Psoas muscle (tissue), 8 donors: ENCODE results near the gene RAP1A. TPM values are rescaled to one million over a fixed set of nuclear protein-coding genes. Genes with fewer than 3 reads are reported as not detected.
"Not testable (repeated sequence)": the region's sequence is repeated elsewhere in the genome, so short reads cannot be mapped to it uniquely, and the experiment has no call there.

ENCODE experiments used
- ATAC-seq, 4 donors: fragments of 200-7000 bp; cut with Tn5 transposase; one replicate each; pipeline ENCODE4 v1.9.1; 2020; ENCODE audit warnings: moderate library complexity in 3 of 4, mild to moderate bottlenecking in 2 of 4
- DNase-seq, 2 donors: peaks; one replicate each; pipeline ENCODE4 v3.0.0-alpha.2; 2020
- H3K27ac ChIP-seq: fragments of 200-600 bp; one replicate; pipeline ENCODE4 v1.8.0; 2022
- H3K27me3 ChIP-seq, 3 donors: fragments of 200-600 bp in 1 of 3; one replicate each; pipeline versions ENCODE4 v1.6.1 to v1.8.0; 2013 to 2022; ENCODE audit warnings: low read length in 2 of 3, mild to moderate bottlenecking in 2 of 3, moderate library complexity in 1 of 3; ENCODE audit not compliant: insufficient read depth in 3 of 3
- H3K36me3 ChIP-seq, 2 donors: fragments of 200-600 bp in 1 of 2; one replicate each; pipeline versions ENCODE4 v1.6.1 to v1.8.0; 2013 to 2022; ENCODE audit warnings: low read depth in 1 of 2, mild to moderate bottlenecking in 1 of 2, moderate library complexity in 1 of 2; ENCODE audit not compliant: insufficient read depth in 1 of 2
- H3K4me1 ChIP-seq: fragments of 200-600 bp; one replicate; pipeline ENCODE4 v1.8.0; 2022
- H3K4me3 ChIP-seq: fragments of 200-600 bp; one replicate; pipeline ENCODE4 v1.8.0; 2022; ENCODE audit warnings: mild to moderate bottlenecking
- H3K9me3 ChIP-seq: fragments of 200-600 bp; one replicate; pipeline ENCODE4 v1.8.0; 2022
- CTCF ChIP-seq: fragments of 200-600 bp; IDR thresholded peaks from one replicate; pipeline ENCODE4 v1.8.0; 2022; ENCODE audit warnings: antibody characterized with exemption
- WGBS, 3 donors: extraction: QIAGEN DNeasy Blood & Tissue Kit; methylation state at CpG; one replicate each; pipeline versions ENCODE4 v1.1.6 to v1.1.7; 2013; 5-methylcytosine and 5-hydroxymethylcytosine counted together
- intact Hi-C, 2 donors: fragments of 100-400 bp; cut with DNase I; formaldehyde crosslinking; loops; one replicate each; pipeline versions ENCODE4 v1.11.0 to v1.14.2; 2022
- polyA plus RNA-seq, 3 donors: library from polyadenylated mRNA; stranded (reverse); fragments of 200-250 nt; gene quantifications; one replicate each; pipeline ENCODE4 v1.2.3, GENCODE V29; 2013
- total RNA-seq, 4 donors: library from RNA; stranded (reverse); fragmentation: NEBNext Ultra II Directional in 2 of 4; extraction: Animal tissue kit (Norgen Biotek cat#: 25700) in 2 of 4; gene quantifications; one replicate each; pipeline versions ENCODE4 v1.2.1 to v1.2.4, GENCODE V29; 2021 to 2023
- donor health status: healthy with polysubstance abuse.
- donor health status: DM: no; HTN: no; CAD: no; lungs with moderate emphysema.
- donor health status: Bipolar disorder and iron deficiency.
- donor health status: healthy.
- donor health status: DM: yes; HTN: yes; CAD: no.
- donor health status: DM: no; HTN: no; CAD: no.
- donor health status: DM: no; HTN: no; CAD: no.
- donor health status: DM: yes; HTN: yes; CAD: no.

Gene RAP1A
- total and polyA plus RNA-seq, 7 donors = 63.6 to 235 (median 76.6) TPM

DNA sequence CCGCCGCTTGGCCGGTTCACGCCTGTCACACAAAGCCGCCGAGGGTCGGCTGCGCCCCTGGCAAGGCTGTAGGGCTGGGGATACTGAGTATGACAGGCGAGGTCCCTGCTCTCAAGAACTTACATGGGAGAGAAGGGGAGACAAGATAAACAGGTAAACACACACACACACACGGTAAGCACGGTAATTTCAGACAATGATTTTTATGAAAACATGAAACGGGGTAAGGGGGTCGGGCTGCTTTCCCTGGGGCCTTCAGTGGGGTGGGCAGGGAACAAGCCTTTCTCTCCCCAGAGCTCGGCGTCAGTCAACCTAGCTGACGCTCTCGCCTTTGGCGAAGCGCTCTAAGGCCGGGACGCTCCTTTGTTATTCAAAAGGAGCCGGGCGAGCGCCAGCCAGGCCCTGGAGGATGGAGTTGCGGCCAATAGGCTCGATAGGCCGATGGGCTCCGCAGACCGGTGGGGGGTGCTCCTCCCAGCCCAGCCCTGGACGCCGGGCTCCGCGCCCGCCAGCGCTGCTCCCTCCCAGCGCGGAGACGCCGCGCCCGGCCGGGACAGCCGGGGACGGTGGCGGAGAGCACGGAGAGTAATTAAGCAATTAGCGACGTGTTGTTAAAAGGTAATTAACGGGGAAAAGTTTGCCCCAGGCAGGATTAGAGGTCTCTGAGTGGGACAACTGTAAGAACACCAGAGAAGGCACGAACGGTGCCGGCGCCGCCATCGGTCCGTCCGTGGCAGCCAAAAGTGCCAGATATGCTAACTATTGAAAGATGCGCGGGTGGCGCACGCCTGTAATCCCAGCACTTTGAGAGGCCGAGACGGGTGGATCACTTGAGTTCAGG lies 120.6 kb downstream of the RAP1A start:
- peak overlapping the region; percentile 92 for H3K4me3 ChIP-seq
- TF ChIP-seq CTCF = no peak
- peaks cover 0 to 2% of the 10 kb centered on the region in 2 donors for H3K36me3 ChIP-seq
- WGBS, 3 donors = 0 to 3% (median 2%) methylated on average over 61 to 63 of the region's 63 CpGs
- H3K4me1 ChIP-seq = peaks cover 29% of the 10 kb centered on the region
- peaks cover 0 to 4% (median 0%) of the 10 kb centered on the region in 3 donors for H3K27me3 ChIP-seq
- ATAC-seq (peak; percentile 48 to 67 (median 62)), DNase-seq (peak; percentile 79 to 86)
- H3K9me3 ChIP-seq = no peaks in the 10 kb centered on the region
- H3K27ac ChIP-seq = peak overlapping the region; percentile 95
- intact Hi-C loops = loop anchor here in 1 of 2 donors (2.0 kb wide), 1 partner anchor 21 kb away; no protein-coding TSS in a partner anchor

- ATAC-seq, H3K36me3 ChIP-seq, H3K9me3 ChIP-seq, H3K27me3 ChIP-seq, intact Hi-C loops, H3K27ac ChIP-seq, DNase-seq, H3K4me3 ChIP-seq: not testable (repeated sequence)
- peaks cover 28% of the 10 kb centered on the region for H3K4me1 ChIP-seq
- WGBS, 3 donors = 97 to 98% (median 97%) methylated on average over 14 of the region's 14 CpGs
Measured at GRCh38 chr1:111742292-111742691, 122.7 kb downstream of the RAP1A start.

- no peak for ATAC-seq
Measured at GRCh38 chr1:111742938-111743549, 123.5 kb downstream of the RAP1A start.

GRCh38 chr1:111743679-111744101 lies 124.1 kb downstream of the RAP1A start:
- no peaks in the 10 kb centered on the region for H3K9me3 ChIP-seq
- intact Hi-C loops = no loop called here
- H3K36me3 ChIP-seq = no peaks in the 10 kb centered on the region
- no peak overlapping the region for H3K27ac ChIP-seq
- no peak for DNase-seq
- ATAC-seq = no peak
- WGBS, 3 donors = 56 to 65% (median 61%) methylated on average over 3 of the region's 3 CpGs
- no peak overlapping the region for H3K4me3 ChIP-seq
- peaks cover 22% of the 10 kb centered on the region for H3K4me1 ChIP-seq
- TF ChIP-seq CTCF = no peak
- H3K27me3 ChIP-seq = peaks cover 0 to 4% (median 0%) of the 10 kb centered on the region in 3 donors

More at GRCh38 chr1:111742938-111743549, 123.5 kb downstream of the RAP1A start:
- no peak for DNase-seq
- H3K36me3 ChIP-seq = no peaks in the 10 kb centered on the region
- no peak overlapping the region for H3K4me3 ChIP-seq
- intact Hi-C loops = no loop called here
- H3K27me3 ChIP-seq = peaks cover 0 to 4% (median 0%) of the 10 kb centered on the region in 3 donors
- peaks cover 22% of the 10 kb centered on the region for H3K4me1 ChIP-seq
- H3K9me3 ChIP-seq = no peaks in the 10 kb centered on the region
- TF ChIP-seq CTCF = no peak
- WGBS, 3 donors = 84 to 88% (median 85%) methylated on average over 5 of the region's 5 CpGs
- no peak overlapping the region for H3K27ac ChIP-seq
